HFF-Myc (cell line): Measurements from ENCODE around the gene VANGL1.

ENCODE experiments used
- DNase-seq: peaks from one replicate; pipeline ENCODE4 v3.0.0-alpha.2; 2011; ENCODE audit warnings: low read depth; ENCODE audit errors: extremely low read depth
- H3K4me3 ChIP-seq: replicated peaks from 2 replicates; pipeline ENCODE4 v1.5.1; 2011; ENCODE audit warnings: low read depth, mild to moderate bottlenecking, control low read depth, low read length
- CTCF ChIP-seq: IDR thresholded peaks from 2 replicates; pipeline ENCODE4 v1.5.1; 2012; ENCODE audit warnings: mild to moderate bottlenecking, low read depth, low read length, control low read depth; ENCODE audit errors: missing control alignments

VANGL1 gene

GRCh38 chr1:115666206-115666605 is 24.4 kb downstream of the VANGL1 start:
- no peak for TF ChIP-seq CTCF
- no peak overlapping the region for H3K4me3 ChIP-seq
- DNase-seq = no peak

GRCh38 chr1:115666702-115667101 is 24.9 kb downstream of the VANGL1 start:
- DNase-seq = no peak
- H3K4me3 ChIP-seq = no peak overlapping the region
- TF ChIP-seq CTCF = no peak

GRCh38 chr1:115668579-115668978 is 26.8 kb downstream of the VANGL1 start:
- no peak overlapping the region for H3K4me3 ChIP-seq
- no peak for DNase-seq
- TF ChIP-seq CTCF = no peak

GRCh38 chr1:115669002-115669673 is 27.4 kb downstream of the VANGL1 start:
- TF ChIP-seq CTCF = no peak
- DNase-seq = peak; percentile 67
- no peak overlapping the region for H3K4me3 ChIP-seq

- TF ChIP-seq CTCF = no peak
- no peak for DNase-seq
- H3K4me3 ChIP-seq = no peak overlapping the region
Measured at GRCh38 chr1:115669886-115670285, 28.1 kb downstream of the VANGL1 start.

- TF ChIP-seq CTCF = no peak
- H3K4me3 ChIP-seq = no peak overlapping the region
- DNase-seq = no peak
Measured at GRCh38 chr1:115670476-115671175, 28.9 kb downstream of the VANGL1 start.
